ENCODE results near the gene NR2C1. TPM values are rescaled to one million over a fixed set of nuclear protein-coding genes. Genes with fewer than 3 reads are reported as not detected.

Gene NR2C1
- total and polyA plus RNA-seq, 9 of the 15 experiments (the other 6 are each of a cell fraction or from before 2014, with no cell fraction given), result 8.5 to 42.4 (median 35.6) TPM

DNA sequence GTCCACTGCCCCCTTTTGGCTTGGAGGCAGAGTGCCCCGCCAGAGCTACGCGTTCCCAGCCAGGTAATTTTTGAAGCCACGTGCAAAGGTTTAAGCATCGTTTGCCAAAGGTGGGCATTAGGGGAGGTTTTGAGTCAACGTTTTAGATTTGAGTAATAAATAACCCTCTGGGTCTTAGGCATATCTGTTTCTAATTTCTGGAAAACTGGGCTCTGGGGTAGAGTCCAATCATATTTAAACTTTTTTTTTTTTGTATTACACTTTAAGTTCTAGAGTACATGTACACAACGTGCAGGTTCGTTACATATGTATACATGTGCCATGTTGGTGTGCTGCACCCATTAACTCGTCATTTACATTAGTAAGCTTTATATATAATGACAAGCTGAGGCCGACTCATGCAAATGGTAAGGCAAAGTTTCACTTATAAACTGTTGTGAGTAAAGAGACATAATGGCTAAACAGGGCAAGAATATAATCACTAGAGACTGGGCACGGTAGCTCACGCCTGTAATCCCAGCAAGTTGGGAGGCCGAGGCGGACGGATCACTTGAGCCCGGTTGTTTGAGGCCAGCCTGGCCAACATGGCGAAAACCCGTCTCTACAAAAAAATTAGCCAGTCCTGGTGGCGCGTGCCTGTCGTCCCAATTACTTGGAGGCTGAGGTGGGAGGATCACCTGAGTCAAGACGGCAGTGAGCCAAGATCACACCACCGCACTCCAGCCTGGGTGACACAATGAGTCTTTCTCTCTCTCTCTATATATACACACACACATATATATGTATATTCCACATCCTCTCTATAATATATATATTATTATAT, 491 bp upstream of the NR2C1 start (continued):
- TF ChIP-seq, protein P1, sequence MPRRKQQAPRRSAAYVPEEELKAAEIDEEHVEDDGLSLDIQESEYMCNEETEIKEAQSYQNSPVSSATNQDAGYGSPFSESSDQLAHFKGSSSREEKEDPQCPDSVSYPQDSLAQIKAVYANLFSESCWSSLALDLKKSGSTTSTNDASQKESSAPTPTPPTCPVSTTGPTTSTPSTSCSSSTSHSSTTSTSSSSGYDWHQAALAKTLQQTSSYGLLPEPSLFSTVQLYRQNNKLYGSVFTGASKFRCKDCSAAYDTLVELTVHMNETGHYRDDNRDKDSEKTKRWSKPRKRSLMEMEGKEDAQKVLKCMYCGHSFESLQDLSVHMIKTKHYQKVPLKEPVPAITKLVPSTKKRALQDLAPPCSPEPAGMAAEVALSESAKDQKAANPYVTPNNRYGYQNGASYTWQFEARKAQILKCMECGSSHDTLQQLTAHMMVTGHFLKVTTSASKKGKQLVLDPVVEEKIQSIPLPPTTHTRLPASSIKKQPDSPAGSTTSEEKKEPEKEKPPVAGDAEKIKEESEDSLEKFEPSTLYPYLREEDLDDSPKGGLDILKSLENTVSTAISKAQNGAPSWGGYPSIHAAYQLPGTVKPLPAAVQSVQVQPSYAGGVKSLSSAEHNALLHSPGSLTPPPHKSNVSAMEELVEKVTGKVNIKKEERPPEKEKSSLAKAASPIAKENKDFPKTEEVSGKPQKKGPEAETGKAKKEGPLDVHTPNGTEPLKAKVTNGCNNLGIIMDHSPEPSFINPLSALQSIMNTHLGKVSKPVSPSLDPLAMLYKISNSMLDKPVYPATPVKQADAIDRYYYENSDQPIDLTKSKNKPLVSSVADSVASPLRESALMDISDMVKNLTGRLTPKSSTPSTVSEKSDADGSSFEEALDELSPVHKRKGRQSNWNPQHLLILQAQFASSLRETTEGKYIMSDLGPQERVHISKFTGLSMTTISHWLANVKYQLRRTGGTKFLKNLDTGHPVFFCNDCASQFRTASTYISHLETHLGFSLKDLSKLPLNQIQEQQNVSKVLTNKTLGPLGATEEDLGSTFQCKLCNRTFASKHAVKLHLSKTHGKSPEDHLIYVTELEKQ (CRISPR knock-in tag; IDR thresholded peaks at IDR 0.05), result no peak
- TF ChIP-seq TCF7L2 (IDR thresholded peaks at IDR 0.05; ENCODE audit: low read depth, low read length), result no peak
- TF ChIP-seq ETS2 (tag; IDR thresholded peaks at IDR 0.05; ENCODE audit: borderline replicate concordance, poor library complexity, severe bottlenecking), result no peak
- TF ChIP-seq PCBP2 (IDR thresholded peaks at IDR 0.05; ENCODE audit: low read depth, low read length, poor library complexity, severe bottlenecking), result no peak
- TF ChIP-seq, protein P2, sequence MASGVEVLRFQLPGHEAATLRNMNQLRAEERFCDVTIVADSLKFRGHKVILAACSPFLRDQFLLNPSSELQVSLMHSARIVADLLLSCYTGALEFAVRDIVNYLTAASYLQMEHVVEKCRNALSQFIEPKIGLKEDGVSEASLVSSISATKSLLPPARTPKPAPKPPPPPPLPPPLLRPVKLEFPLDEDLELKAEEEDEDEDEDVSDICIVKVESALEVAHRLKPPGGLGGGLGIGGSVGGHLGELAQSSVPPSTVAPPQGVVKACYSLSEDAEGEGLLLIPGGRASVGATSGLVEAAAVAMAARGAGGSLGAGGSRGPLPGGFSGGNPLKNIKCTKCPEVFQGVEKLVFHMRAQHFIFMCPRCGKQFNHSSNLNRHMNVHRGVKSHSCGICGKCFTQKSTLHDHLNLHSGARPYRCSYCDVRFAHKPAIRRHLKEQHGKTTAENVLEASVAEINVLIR (CRISPR knock-in tag; IDR thresholded peaks at IDR 0.05), result no peak
- no peak for TF ChIP-seq POLR3G (IDR thresholded peaks at IDR 0.05; ENCODE audit: extremely low read depth, insufficient read length, insufficient replicate concordance)
- TF ChIP-seq HNRNPH1 (optimal IDR thresholded peaks at IDR 0.05; ENCODE audit: low read depth, low read length), result no peak
- peak; percentile 93 for TF ChIP-seq MYC (IDR thresholded peaks at IDR 0.05; ENCODE audit: low read depth, low read length)
- no peak for TF ChIP-seq MYC (CRISPR knock-in tag; IDR thresholded peaks at IDR 0.05; ENCODE audit: borderline replicate concordance, low read depth)
- TF ChIP-seq ZNF217 (CRISPR knock-in tag; IDR thresholded peaks at IDR 0.05), result no peak
- 0 out of 2 replicates have a peak, but pooled peaks have one; percentile 9 for TF ChIP-seq DIDO1 (tag; IDR thresholded peaks at IDR 0.05; ENCODE audit: low read depth)
- TF ChIP-seq SIN3B (IDR thresholded peaks at IDR 0.05; ENCODE audit: low read depth), result no peak
- TF ChIP-seq TAF15 (IDR thresholded peaks at IDR 0.05; ENCODE audit: low read depth, low read length), result no peak
- TF ChIP-seq, protein P3, sequence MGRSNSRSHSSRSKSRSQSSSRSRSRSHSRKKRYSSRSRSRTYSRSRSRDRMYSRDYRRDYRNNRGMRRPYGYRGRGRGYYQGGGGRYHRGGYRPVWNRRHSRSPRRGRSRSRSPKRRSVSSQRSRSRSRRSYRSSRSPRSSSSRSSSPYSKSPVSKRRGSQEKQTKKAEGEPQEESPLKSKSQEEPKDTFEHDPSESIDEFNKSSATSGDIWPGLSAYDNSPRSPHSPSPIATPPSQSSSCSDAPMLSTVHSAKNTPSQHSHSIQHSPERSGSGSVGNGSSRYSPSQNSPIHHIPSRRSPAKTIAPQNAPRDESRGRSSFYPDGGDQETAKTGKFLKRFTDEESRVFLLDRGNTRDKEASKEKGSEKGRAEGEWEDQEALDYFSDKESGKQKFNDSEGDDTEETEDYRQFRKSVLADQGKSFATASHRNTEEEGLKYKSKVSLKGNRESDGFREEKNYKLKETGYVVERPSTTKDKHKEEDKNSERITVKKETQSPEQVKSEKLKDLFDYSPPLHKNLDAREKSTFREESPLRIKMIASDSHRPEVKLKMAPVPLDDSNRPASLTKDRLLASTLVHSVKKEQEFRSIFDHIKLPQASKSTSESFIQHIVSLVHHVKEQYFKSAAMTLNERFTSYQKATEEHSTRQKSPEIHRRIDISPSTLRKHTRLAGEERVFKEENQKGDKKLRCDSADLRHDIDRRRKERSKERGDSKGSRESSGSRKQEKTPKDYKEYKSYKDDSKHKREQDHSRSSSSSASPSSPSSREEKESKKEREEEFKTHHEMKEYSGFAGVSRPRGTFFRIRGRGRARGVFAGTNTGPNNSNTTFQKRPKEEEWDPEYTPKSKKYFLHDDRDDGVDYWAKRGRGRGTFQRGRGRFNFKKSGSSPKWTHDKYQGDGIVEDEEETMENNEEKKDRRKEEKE (IDR thresholded peaks at IDR 0.05; ENCODE audit: borderline replicate concordance in 1 of 2, control insufficient read depth in 1 of 2, low read depth in 2 of 2, low read length in 1 of 2), result 0 out of 4 replicates have a peak, but pooled peaks of 1 of the 2 experiments have one; percentile 64
- no peak for TF ChIP-seq SETDB1 (IDR thresholded peaks at IDR 0.05; ENCODE audit: low read length)
- TF ChIP-seq NEUROD1 (IDR thresholded peaks at IDR 0.05; ENCODE audit: borderline replicate concordance, low read depth, low read length, partially characterized antibody), result peak; percentile 61

Data from K562 (cell line).